ENCODE measurements around the gene TRA2B.

DNA sequence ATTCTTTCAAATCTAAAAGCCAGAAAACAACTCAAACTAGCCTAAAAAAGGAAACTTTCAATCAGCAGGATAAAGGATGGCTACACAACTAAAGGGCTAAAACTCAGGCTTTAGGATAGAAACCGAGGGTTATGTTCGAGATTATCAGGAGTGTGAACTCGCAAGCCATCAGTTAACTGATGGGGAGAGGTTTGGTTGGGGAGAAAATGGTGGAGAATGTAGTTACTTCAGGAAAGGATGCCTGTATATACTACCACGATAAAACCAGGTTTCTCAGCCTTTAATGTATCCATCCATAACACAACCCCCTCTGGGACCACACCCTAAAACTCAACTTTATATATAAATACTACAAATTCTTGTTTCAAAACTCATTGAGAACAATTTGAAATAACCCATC, 22.2 kb downstream of the TRA2B start:
- TF ChIP-seq, protein P1, sequence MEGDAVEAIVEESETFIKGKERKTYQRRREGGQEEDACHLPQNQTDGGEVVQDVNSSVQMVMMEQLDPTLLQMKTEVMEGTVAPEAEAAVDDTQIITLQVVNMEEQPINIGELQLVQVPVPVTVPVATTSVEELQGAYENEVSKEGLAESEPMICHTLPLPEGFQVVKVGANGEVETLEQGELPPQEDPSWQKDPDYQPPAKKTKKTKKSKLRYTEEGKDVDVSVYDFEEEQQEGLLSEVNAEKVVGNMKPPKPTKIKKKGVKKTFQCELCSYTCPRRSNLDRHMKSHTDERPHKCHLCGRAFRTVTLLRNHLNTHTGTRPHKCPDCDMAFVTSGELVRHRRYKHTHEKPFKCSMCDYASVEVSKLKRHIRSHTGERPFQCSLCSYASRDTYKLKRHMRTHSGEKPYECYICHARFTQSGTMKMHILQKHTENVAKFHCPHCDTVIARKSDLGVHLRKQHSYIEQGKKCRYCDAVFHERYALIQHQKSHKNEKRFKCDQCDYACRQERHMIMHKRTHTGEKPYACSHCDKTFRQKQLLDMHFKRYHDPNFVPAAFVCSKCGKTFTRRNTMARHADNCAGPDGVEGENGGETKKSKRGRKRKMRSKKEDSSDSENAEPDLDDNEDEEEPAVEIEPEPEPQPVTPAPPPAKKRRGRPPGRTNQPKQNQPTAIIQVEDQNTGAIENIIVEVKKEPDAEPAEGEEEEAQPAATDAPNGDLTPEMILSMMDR (IDR thresholded peaks at IDR 0.05 in 8 of 11, conservative IDR thresholded peaks at IDR 0.05 in 3 of 11), result no peak
- TF ChIP-seq POLR2A (IDR thresholded peaks at IDR 0.05), result no peak
- no peak for TF ChIP-seq POLR2AphosphoS5 (IDR thresholded peaks at IDR 0.05)
